Stimulated activated CD4-positive, alpha-beta T cell treated with anti-CD3 and anti-CD28 coated beads, Interleukin-4, amount 100 ng/mL, for 1 hour (primary cell): ENCODE results near the gene TGIF2.
"Not testable (repeated sequence)": the region's sequence is repeated elsewhere in the genome, so short reads cannot be mapped to it uniquely, and the experiment has no call there.

Experiments
- DNase-seq: peaks from one replicate; pipeline ENCODE4 v3.0.0-alpha.2; 2020

Gene TGIF2

DNA sequence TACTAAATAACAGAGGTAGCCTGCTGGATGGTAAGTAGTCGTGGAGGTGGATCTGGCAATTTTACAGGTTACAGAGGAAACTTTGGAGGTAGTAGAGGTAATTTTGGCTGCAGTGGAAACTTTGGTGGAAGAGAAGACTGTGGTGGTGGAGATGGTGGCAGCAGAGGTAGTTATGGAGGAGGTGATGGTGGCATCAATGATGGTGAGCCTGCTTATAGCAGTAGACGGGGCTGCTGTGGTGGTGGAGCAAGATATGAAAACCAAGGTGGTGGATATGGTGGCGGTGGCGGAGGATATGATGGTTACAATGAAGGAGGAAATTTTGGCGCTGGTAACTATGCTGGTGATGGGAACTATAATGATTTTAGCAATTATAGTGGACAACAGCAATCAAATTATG lies 47.5 kb downstream of the TGIF2 start:
- no peak for DNase-seq

DNA sequence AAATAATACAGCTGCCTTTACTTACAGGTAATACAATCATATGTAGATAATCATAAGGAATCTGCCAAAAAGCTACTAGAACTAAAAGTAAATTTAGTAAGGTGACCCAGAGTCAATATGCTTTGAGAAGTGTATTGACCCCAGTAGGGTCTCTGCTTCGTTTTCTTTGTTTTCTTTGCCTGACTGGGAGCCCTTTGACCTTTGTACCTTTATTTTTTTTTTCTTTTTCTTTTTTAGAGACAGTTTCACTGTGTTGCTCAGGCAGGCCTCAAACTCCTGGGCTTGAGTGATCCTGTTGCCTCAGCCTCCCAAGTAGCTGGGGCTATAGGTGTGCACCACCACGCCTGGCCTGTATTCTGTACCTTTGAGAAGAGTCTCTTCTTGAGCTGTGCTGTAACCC lies 50.0 kb downstream of the TGIF2 start:
- DNase-seq: no peak

DNA sequence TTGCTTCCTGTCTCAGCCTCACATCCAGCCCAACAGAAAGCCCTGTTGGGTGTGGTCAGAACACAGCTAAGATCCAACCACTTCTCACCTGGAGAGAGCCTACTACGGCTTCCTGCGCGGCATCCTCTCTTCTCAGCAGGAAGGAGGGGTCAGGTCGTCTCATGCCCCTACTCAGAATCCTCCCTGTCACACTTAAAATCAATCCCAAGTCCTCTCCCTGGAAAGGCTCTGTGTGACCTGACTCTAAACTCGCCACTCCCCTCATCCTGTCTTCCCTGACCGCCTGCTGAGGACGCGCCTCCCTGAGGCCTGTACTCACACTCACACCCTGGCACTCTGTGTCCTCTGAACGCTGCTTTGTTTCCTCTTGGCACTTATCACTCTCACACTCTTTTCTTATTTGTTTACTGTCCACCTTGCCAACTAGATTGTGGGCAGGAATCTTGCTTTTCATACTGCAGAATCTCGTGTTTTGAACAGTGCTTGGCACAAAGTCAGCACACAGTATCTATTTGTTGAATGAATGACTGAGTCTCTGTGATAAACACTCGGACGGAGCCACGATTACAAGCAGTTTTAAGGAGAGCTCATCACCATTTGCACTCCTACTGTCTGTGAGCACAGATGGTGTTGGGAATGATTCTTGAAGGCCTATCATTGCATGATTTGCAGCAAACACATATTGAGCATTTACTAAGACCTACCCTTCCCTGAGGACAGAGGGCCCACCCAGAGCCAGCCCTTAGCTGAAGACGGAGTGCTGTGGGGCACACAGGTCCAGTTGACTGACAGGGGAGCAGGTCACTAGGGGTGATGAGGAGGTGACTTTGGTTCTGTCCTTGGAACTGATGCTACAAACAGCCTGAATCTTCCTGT lies 50.9 kb downstream of the TGIF2 start:
- DNase-seq: no peak

DNA sequence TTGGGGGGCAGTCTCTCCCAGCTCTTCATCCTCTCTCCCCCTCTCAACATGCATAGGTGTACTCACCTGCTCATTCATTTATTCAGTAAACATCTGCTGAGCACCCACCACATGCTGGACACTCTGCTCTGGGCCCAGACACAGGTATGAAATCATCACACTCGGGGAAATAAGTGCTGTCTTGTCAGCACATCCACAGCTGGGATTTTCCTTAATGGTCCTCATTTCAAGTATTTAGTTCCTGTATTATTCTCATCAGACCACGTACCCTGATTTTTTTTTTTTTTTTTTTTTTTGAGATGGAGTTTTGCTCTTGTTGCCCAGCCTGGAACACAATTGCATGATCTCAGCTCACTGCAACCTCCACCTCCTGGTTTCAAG lies 51.5 kb downstream of the TGIF2 start:
- no peak for DNase-seq

DNA sequence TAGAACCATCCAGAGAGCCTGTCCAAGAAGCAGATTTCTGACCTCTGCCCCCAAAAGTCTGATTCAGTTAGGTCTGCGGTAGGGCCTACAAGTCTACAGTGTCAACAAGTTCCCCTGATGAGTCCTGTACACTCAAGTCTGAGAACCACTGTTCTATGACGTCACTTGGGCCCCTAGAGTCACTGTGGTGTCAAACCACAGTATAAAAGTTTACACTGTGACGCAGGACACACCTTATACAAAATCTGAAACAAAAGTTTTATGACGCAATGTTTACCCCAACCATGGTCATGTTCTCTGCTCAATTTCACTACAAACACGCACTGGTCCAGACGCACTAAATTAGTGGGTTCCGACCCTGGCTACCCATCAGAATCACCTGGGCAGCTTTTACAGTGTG lies 54.7 kb downstream of the TGIF2 start:
- no peak for DNase-seq

DNA sequence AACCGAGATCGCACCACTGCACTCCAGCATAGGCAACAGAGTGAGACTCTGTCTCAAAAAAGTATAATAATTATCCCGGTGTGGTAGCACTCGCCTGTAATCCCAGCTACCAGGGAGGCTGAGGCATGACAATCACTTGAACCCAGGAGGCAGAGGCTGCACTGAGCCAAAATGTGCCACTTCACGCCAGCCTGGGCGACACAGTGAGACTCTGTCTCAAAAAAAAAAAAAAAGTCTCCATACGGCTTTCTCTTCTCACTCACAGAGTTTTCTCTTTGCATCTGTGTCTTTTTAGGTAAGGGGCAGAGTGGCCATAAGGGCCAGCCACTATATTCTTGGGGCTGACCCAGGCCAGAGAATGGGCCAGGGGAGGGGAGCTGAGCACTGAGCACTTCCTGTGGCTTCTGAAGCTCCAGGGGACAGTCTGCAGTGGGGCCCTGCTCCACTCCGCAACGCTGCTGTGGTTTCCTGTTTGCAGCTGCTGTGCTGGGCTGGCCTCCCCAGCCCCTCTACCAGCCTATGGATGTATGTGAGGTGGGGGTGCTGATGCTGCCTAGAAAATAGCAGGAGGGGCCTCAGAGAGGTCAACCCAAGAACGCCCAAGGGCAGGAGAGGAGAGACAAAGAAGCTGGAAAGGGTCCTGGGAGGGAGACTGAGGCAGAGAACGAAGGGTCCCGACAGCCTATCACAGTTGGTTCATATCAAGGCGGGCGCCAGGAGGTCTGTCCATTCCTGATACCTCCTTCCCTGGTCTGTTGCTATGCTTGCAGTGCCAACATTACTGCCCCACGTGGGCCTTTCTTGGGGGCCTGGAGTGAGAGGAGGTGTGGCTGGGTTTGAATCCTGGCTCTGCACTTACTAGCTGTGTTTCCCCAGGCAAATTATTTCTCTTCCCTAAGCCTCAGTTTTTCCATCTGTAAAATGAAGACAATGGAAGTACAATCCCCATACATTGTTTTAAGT lies 56.6 kb downstream of the TGIF2 start:
- DNase-seq: peak; percentile 35

DNA sequence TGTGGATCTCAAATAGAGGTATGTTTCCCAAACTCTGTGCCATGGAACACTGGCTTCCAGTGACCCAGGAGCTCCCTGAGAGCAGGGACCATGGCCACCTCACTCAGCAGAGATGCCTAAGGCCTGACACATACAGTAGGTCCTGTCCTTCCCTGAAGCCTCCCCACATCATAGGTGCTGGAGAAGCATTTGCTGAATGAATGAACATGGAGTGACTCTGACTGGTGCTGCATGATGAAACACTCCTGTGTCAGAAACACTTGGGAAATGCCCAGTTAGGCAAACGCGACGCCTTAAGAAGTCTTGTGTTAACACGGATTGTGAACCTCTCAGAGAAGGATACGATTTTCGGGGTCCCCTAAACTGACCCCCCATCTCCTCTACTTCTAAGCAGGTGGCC lies 58.2 kb downstream of the TGIF2 start:
- DNase-seq: no peak

DNA sequence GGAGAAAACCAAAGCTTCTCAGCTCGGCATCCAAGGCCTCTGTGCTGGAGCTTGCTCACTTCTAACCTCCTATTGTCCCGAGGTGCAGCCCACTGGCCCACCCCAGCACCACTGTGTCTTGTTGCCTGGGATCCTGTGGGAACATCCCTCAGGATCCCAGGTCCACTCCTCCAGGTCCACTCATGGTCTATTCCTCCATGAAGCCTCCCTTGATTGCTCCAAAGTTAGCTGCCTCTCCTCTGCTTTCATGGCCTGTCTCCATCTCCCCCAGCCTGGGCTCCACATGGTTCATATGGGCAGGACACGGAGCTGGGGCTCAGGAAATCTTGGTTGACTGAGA lies 58.7 kb downstream of the TGIF2 start:
- no peak for DNase-seq

DNA sequence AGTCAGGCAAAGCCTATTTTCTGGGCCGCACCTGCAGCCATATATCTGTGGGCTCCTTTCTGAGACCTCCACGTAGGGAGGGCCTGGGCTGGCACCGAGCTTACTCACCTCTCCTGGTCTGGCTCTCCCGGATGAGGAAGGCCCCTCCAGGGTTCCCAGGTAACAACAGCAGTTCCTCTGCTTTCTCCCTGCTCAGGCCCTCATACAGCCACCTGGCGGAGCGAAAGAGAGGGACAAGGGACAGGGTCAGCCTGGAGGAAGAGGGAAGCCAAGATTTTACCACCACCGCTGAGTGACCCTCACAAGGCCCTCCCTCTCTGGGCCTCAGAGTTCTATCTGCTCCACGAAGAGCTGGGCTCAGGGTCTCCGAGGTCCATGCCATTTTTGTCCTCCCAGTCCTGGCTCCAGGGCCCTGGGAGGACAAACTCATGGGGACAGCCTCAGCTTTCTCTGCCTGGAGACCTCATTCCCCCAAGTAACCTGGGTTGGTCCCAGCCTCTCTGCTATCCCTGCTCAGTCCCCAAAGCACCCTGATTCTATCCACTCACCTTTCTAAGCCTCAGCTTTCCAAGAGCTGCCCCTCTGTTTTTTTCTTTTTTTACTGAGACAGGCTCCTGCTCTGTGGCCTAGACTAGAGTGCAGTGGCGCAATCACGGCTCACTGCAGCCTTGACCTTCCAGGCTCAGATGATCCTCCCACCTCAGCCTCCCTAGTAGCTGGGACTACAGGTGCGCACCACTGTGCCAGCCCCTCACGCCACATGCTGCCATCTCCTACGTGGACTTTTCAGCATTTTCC lies 59.3 kb downstream of the TGIF2 start:
- no peak for DNase-seq

DNA sequence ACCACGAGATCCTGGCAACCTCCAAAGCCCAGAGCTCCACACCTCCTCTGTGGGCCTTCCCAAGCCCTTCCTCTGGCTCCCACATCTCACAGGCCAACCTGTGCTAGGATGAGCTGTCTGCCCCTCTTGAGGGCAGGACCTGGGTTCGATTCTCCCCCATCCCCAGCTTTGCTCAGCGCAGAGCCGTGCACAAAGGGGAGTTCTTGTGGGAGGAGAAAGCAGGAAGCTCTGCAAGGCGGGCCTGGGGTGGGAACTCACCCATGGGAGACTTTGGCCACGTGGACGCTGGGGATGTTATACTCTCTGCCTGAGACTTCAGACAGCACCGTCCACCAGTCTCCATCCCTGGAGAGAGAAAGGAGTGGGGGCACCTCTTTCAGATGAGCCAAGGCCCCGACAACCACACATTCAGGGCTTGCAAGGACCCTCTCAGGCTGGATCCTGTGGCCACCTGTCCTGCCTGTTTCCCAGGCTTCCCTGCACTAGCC lies 59.9 kb downstream of the TGIF2 start:
- no peak for DNase-seq

DNA sequence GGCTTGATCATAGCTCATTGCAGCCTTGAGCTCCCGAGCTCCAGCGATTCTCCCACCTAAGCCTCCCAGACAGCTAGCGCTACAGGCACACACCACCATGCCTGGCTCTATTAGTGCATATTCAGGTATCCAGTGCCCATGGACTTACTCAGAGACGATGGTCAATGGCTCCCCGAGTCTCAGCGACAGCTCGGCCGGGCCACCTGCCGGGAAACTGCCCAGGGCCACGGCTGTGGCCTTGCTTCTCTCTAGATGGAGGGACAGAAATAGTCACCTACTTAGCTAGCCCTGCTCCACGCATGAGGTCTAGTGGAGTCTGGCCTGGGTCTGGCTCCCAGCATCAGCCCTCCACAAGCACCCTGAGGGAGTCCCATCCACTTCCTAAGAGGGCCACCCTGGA lies 60.9 kb downstream of the TGIF2 start:
- DNase-seq: no peak

DNA sequence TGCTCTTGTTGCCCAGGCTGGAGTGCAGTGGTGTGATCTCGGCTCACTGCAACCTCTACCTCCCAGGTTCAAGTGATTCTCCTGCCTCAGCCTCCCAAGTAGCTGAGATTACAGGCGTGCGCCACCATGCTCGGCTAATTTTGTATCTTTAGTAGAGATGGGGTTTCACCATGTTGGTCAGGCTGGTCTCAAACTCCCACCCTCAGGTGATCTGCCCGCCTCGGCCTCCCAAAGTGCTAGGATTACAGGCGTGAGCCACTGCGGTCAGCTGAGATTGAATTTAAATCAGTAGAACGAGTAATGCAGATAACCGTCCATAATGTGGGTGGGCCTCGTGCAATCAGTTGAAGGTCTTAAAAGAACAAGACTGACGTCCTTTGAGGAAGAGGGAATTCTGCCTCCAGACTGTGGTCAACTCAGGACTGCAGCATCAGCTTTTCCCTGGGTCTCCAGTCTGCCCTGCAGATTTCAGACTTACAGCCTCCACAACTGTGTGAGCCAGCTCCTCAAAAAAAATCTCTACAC lies 65.5 kb downstream of the TGIF2 start:
- not testable (repeated sequence) for DNase-seq

DNA sequence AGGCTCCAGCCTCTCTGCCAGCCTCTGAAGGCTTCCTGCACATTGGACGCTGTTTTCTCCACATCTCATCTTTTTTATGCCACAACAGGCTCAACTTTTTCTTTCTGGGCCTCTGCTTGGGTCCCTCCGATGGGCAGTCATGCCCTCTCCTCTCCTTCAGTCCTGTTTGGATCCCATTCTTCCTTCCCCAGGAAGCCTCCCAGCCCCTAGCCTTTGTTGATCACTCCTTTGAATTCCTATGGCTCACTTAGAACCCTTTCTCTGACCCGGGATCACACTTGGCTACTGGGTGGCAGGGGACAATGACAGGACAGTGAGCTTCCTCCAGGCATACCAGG lies 68.1 kb downstream of the TGIF2 start:
- DNase-seq: no peak

DNA sequence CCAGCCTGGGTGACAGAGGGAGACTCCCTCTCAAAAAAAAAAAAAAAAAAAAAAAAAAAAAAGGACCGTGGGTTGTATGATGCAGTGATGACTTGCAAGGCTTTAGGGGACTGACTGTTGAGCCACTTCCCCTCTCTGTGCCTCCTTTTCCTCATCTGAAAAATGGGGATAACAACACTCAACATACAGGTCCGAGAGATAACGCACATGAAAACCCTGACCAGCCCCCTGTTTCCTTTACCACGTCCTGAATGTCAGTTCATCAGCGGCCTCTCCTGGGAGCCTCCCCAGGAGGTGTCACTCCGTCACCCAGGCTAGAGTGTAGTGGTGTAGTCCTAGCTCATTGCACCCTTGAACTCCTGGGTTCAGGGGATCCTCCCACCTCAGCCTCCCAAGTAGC lies 68.7 kb downstream of the TGIF2 start:
- DNase-seq: no peak
